OCI-LY1 (cell line): ENCODE results near the gene TBL1Y.
"Not testable (repeated sequence)": the region's sequence is repeated elsewhere in the genome, so short reads cannot be mapped to it uniquely, and the experiment has no call there.

Experiments
- CTCF ChIP-seq: fragments of 200-600 bp; sonication (generic), shearing (Covaris generic); IDR thresholded peaks from 2 replicates; pipeline ENCODE4 v1.5.1; 2017; ENCODE audit warnings: mild to moderate bottlenecking, antibody characterized with exemption, low read length, moderate library complexity, mixed read lengths
- EZH2 ChIP-seq: fragments of 200-600 bp; sonication (generic), shearing (Covaris generic); IDR thresholded peaks from 2 replicates; pipeline ENCODE4 v1.8.0; 2017; ENCODE audit warnings: borderline replicate concordance, mixed run types, mild to moderate bottlenecking, antibody characterized with exemption, low read length, moderate library complexity, mixed read lengths

GRCh38 chrY:6902116-6902515 is 8.4 kb upstream of the TBL1Y start:
- TF ChIP-seq CTCF, EZH2: not testable (repeated sequence)
